GM21526 (cell line): ENCODE measurements around the gene MICU1.
"Not testable (repeated sequence)": the region's sequence is repeated elsewhere in the genome, so short reads cannot be mapped to it uniquely, and the experiment has no call there.

Experiments
- ATAC-seq: cut with Tn5 transposase; IDR thresholded peaks from one replicate; pipeline ENCODE4 v1.9.1; 2021; ENCODE audit warnings: moderate library complexity; ENCODE audit not compliant: unreplicated experiment, low FRiP score

MICU1 gene

DNA sequence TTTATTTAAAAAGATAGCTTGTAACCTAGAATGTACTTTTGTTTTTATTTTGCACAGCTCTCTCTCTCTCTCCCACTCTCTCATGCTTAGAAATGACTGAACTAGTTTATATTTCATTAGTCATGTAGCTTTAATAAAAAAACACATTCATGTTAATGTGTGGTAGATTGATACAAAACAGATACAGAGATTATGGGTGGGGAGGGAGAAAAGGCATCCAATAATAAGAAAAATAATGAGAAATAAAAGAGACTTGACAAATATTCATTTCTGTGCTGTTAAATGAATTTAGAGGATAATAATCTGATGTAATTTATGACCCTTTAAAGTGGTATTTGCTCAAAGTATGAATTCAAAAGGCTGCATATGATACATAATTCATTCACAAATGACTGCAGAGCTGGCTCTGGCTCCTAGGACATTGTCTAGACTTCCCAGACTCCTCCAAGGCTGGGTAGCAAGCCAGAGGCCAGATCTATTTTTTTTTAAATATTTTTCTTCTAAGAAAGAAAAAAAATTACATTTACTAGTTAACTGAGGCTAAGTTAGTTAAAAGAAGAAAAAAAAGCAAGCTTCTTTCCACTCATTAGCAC, 165.5 kb downstream of the MICU1 start:
- no peak for ATAC-seq

DNA sequence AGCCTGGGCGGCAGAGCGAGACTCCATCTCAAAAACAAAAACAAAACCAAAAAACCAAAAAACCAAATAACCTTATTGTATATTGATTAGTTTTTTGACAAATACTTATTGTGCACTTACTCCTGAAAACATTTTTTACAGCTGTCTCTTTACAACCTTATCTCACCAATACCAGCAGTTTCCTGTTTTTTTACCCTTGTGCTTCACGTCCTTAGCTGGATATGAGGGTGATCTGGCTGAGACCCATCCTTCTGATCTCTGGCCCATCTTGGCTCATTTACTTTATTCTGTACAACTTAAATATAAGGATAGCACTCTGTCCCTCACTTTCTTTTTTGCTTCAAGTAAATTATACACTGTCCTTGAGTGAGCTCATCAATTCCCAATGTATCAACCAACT, 166.6 kb downstream of the MICU1 start:
- no peak for ATAC-seq

DNA sequence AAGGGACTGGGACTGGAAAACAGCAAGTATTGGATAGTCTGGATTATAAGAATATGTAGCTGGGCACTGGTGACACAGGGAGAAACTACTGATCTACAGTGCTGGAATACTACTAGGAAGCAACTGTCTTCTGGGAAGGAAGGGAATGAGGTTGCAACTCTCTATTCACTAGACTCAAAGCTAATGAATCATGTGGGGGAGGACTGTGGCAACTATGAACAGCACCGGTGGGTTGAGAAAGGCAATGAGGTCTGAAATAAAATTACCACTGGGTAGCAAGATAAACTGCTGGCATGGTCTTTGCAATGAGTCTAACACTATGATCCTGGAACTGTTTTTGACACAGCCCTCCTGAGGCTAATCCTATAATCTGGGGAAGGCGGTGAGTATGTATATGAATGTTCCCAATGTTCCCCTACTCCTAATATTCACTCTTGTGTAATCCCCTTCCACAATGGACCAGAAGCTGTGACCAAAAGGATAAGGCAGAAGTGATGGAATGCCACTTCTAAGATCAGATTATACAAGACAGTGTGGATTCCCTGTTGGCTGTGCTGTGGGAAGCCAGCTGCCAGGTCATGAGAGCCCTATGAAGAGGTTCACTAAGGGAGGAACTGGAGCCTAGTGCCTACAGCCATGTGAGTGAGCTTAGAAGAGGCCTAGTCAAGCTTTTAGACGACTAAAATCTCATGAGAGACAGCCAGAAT, 169.8 kb downstream of the MICU1 start:
- no peak for ATAC-seq

GRCh38 chr10:72449941-72450441, 175.9 kb downstream of the MICU1 start:
- ATAC-seq = no peak

DNA sequence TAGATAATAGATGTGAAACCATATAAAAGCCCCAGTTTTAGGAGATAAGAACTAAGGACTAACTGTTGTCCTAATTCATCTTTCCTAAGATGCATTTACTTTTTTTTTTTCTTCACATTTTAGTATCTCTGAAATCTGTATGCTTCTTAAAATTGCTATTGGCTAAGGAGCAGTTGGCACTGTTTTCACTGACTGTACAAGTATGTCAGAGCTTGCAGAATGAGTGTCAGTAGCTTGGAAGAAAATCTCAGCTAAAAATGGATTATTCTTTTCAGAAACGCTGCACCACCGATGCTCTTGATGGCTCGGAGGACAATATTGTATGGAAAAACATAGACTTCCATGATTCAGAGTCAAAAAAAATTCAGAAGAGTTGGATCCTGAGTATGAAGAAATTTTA, 180.0 kb downstream of the MICU1 start:
- no peak for ATAC-seq

GRCh38 chr10:72442969-72443368, 182.9 kb downstream of the MICU1 start:
- ATAC-seq = not testable (repeated sequence)

- ATAC-seq = no peak
Observed at GRCh38 chr10:72435570-72435969, 190.3 kb downstream of the MICU1 start.

DNA sequence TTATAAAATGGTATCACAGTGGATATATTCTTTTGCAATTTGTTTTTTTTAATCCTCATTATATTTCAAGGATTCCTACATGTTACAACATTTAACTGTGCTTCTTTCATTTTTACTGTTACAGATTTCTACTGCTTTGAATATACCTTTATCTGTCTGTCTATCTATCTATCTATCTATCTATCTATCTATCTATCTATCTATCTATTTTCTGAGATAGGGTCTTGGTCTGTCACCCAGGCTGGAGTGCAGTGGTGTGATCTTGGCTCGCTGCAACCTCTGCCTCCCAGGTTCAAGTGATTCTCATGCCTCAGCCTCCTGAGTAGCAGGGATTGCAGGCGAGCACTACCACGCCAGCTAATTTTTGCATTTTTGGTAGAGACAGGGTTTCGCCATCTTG, 194.9 kb downstream of the MICU1 start:
- ATAC-seq = not testable (repeated sequence)

DNA sequence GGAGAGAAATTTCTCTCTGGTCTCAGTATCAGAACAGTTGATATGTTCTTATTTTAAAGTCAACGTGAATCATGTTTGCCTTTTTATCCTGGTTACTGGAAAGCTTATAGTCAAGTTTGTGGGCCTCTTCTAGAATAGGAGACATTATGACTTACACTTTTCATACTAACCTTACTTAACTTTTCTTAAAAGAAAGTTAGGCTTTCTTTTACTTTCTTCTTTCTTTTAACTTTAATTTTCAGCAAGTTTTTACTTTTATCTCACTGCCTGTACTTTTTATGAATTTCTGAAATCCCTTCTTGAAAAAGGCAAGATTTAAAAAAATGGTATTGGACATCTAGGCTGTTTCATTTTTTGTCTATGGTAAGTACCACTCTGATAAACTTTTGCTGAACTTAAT, 195.9 kb downstream of the MICU1 start:
- no peak for ATAC-seq

- ATAC-seq = no peak
Observed at GRCh38 chr10:72426986-72427385, 198.9 kb downstream of the MICU1 start.

DNA sequence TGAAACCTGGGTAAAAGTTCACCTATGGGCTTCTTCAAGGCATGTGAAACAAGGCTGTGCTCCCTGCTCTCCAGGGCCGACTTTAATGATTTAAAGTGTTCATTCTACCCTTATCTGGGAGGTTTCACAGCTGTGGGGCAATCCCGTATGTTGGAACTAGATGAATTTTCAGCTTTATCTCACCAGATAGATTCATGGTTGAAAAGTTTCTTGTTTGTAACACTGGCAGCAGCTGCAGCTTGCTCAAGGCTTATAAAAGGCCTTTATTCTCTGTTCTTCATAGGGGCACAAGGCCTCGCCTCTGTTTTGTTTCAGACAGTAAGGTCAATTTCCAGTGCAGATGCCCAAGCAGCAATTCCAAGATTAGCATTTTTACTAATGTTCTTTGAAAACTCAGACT, 200.7 kb downstream of the MICU1 start:
- ATAC-seq = no peak

GRCh38 chr10:72424561-72424960, 201.3 kb downstream of the MICU1 start:
- no peak for ATAC-seq

GRCh38 chr10:72423426-72423825, 202.5 kb downstream of the MICU1 start:
- no peak for ATAC-seq

- ATAC-seq = no peak
Observed at GRCh38 chr10:72421885-72422540, 203.9 kb downstream of the MICU1 start.

DNA sequence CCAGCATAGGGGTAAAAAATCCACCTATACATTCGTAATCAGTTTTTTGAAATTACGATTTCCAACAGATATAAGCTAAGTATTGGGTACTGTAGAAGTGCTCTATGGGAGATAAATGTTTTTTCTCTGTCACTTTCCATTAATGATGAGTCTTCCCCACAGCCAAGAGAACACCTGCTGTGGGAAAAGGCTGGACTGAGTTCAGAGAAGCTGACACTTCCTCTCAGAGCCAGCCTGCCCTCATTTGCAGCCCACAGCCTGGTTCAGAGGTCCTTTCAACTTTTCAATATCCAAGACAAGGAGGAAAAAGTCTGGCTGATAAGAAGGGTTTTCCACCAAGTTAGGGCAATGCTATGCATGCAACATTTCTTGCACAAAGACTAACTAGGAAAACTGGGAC, 206.6 kb downstream of the MICU1 start:
- no peak for ATAC-seq

GRCh38 chr10:72418679-72419078, 207.2 kb downstream of the MICU1 start:
- no peak for ATAC-seq

GRCh38 chr10:72417971-72418370, 207.9 kb downstream of the MICU1 start:
- ATAC-seq = no peak

DNA sequence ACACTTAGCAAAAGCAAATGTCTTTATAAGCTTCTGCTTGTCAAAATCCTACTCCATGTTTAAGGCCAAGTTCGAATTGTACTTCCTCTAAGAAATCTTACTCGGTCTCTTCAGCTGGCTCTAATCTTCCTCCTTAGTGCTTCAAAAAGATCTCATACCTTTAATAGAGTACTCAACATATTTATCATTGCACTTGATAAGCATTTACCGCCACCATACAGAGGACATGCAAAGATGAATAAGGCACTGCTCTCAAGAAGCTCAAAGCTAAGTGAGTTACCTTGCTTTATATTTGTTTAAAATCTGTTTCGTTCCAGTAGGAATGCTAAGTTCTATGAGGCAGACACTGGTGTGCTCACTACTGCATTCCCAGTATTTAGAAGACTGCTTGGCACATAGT, 209.2 kb downstream of the MICU1 start:
- ATAC-seq = no peak

DNA sequence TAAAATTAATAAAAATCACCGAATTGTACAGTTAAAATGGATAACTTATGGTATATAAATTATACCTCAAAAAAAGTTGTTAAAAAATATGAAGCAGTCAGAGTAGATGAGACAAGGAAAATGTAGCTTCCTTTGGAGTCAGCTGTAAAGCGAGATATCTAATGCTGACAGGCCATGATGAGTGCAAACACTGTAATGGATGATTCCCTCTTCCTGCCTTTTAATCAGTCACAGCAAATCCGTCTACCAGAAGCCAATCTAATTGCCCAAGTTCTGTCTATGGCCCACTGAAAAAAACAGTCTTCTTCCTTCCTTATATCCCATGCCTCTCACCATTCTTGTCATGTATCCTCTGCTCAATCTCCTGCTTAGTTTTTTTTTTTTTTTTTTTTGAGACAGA, 211.2 kb downstream of the MICU1 start:
- no peak for ATAC-seq

DNA sequence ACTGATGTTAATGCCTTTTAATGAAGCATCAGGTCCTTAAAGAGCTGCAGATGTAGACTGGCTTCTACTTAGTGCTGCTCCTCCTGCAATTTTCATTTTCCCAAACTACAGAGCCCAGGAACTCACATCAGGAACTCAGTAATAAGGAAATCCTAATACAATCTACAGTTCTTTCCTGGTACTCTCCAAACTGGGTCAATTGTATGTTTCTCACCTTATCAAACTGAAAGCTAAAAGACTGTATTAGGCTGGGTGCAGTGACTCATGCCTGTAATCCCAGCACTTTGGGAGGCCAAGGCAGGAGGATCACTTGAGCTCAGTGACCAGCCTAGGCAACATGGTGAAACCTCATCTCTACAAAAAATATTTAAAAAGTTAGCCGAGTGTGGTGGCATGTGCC, 216.7 kb downstream of the MICU1 start:
- no peak for ATAC-seq

DNA sequence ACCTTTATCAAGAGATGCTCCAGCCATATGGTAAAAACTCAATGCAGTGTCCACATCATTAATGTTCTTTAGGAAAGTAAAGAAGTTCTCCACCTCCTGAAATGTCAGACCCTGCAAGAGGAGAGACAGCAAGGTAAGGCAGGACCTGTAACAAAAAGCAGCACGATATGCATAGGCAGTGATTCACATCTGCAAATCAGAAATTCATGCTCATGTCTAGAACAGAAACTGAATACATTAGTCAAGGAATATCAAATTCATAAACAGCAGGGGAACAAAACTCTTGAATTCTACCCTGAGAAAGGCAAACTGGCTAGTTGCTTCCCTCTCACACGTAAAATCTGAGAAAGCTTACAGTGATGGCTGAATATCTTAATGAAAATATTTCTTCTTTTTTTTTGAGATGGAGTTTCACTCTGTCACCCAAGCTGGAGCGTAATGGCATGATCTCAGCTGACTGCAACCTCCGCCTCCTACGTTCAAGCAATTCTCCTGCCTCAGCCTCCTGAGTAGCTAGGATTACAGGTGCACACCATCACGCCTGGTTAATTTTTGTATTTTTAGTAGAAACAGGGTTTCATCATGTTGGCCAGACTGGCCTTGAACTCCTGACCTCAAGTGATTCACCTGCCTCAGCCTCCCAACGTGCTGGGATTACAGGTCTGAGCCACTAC, 217.8 kb downstream of the MICU1 start:
- ATAC-seq = no peak
